Fibroblast of skin of scalp (primary cell): Measurements from ENCODE around the gene PNKP.

ENCODE experiments used
- DNase-seq: peaks from one replicate; pipeline ENCODE4 v3.0.0-alpha.2; 2013

PNKP gene

GRCh38 chr19:49859682-49860335 lies 7.6 kb downstream of the PNKP start:
- no peak for DNase-seq

- no peak for DNase-seq
Observed at GRCh38 chr19:49858088-49858985, 9.0 kb downstream of the PNKP start.

GRCh38 chr19:49857838-49858087 lies 9.6 kb downstream of the PNKP start:
- DNase-seq = no peak

GRCh38 chr19:49857061-49857837 lies 10.1 kb downstream of the PNKP start:
- no peak for DNase-seq

- no peak for DNase-seq
Observed at GRCh38 chr19:49856574-49857021, 10.8 kb downstream of the PNKP start.

- DNase-seq = no peak
Observed at GRCh38 chr19:49855676-49856573, 11.5 kb downstream of the PNKP start.

GRCh38 chr19:49855277-49855675 lies 12.1 kb downstream of the PNKP start:
- DNase-seq = no peak

- DNase-seq = no peak
Observed at GRCh38 chr19:49854378-49855263, 12.8 kb downstream of the PNKP start.

- DNase-seq = no peak
Observed at GRCh38 chr19:49853852-49854377, 13.5 kb downstream of the PNKP start.

- peak; percentile 23 for DNase-seq
Observed at GRCh38 chr19:49852631-49853126, 14.7 kb downstream of the PNKP start.

- no peak for DNase-seq
Observed at GRCh38 chr19:49851456-49852259, 15.7 kb downstream of the PNKP start.

GRCh38 chr19:49850487-49851342 lies 16.7 kb downstream of the PNKP start, which contains the start of gene PTOV1:
TSS of gene PTOV1 (plus strand) at chr19:49851159.
- DNase-seq = peak; percentile 94

GRCh38 chr19:49850221-49850486 lies 17.2 kb downstream of the PNKP start:
- no peak for DNase-seq

GRCh38 chr19:49849433-49850220 lies 17.7 kb downstream of the PNKP start:
- DNase-seq = no peak

- DNase-seq = no peak
Observed at GRCh38 chr19:49848938-49849337, 18.4 kb downstream of the PNKP start.

GRCh38 chr19:49847731-49848696 lies 19.4 kb downstream of the PNKP start:
- peak; percentile 81 for DNase-seq

- DNase-seq = no peak
Observed at GRCh38 chr19:49846408-49846807, 21.0 kb downstream of the PNKP start.
